ENCODE measurements around the gene YTHDC1. TPM values are rescaled to one million over a fixed set of nuclear protein-coding genes. Genes with fewer than 3 reads are reported as not detected.

Gene YTHDC1
- total RNA-seq, 2 donors from 2014 or later: 37.0 to 89.9 TPM

DNA sequence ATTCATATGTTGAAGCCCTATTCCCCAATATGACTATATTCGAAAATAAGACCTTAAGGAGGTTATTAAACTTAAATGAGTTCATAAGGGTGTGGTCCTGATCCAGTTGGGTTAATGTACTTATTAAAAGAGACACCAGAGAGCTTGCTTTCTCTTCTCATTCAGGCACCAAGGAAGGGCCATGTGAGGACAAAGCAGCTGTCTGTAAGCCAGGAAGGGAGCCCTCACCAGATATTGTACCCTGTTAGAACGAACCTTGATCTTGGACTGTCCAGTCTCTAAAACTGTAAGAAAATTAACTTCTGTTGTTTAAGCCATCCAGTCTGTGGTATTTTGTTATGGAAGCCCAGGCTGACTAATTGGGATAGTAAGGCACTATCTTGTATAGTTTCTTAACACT is 9.1 kb upstream of the YTHDC1 start:
- no peaks in the 10 kb centered on the region for H3K36me3 ChIP-seq
- no peak overlapping the region for H3K4me3 ChIP-seq
- H3K27ac ChIP-seq: no peak overlapping the region
- TF ChIP-seq, protein P1, sequence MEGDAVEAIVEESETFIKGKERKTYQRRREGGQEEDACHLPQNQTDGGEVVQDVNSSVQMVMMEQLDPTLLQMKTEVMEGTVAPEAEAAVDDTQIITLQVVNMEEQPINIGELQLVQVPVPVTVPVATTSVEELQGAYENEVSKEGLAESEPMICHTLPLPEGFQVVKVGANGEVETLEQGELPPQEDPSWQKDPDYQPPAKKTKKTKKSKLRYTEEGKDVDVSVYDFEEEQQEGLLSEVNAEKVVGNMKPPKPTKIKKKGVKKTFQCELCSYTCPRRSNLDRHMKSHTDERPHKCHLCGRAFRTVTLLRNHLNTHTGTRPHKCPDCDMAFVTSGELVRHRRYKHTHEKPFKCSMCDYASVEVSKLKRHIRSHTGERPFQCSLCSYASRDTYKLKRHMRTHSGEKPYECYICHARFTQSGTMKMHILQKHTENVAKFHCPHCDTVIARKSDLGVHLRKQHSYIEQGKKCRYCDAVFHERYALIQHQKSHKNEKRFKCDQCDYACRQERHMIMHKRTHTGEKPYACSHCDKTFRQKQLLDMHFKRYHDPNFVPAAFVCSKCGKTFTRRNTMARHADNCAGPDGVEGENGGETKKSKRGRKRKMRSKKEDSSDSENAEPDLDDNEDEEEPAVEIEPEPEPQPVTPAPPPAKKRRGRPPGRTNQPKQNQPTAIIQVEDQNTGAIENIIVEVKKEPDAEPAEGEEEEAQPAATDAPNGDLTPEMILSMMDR (IDR thresholded peaks at IDR 0.05): no peak
- DNase-seq (ENCODE audit: low spot score) (no peak), ATAC-seq (ENCODE audit: insufficient number of reproducible peaks, low FRiP score, low read depth) (no peak)
- H3K27me3 ChIP-seq (replicated peaks; ENCODE audit: insufficient read depth): no peaks in the 10 kb centered on the region
- no peaks in the 10 kb centered on the region for H3K4me1 ChIP-seq (ENCODE audit: control insufficient read depth in 1 of 2, low read depth in 2 of 2)
- no peaks in the 10 kb centered on the region for H3K9me3 ChIP-seq

DNA sequence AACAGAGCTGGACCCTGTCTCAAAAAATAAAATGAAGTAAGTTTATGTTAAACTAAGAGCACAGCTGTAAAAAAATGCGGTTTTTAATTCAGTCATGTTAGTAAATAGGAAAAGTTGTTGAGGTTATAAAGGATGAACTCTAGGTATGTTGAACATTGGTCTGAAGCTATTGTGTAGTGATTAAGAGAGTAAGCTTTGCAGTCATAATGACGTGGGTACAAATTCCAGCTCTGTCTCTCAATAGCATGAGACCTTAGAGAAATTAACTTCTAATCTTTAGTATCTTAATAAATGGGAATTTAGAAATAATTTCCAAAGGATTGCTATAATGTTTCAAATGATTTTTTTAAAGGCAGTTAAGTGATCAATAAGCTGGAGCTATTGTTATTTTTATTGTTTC is 2.9 kb upstream of the YTHDC1 start:
- Histone ChIP-seq H3K4me1 (ENCODE audit: control insufficient read depth in 1 of 2, low read depth in 2 of 2) (peaks cover 5 to 9% of the 10 kb centered on the region in 2 donors), H3K4me3 (no peak overlapping the region), H3K9me3 (no peaks in the 10 kb centered on the region), H3K27ac (no peak overlapping the region), H3K27me3 (replicated peaks; ENCODE audit: insufficient read depth) (no peaks in the 10 kb centered on the region), H3K36me3 (no peaks in the 10 kb centered on the region)
- ATAC-seq (ENCODE audit: insufficient number of reproducible peaks, low FRiP score, low read depth) (no peak), DNase-seq (ENCODE audit: low spot score) (no peak)
- TF ChIP-seq, protein P1 (IDR thresholded peaks at IDR 0.05): no peak

DNA sequence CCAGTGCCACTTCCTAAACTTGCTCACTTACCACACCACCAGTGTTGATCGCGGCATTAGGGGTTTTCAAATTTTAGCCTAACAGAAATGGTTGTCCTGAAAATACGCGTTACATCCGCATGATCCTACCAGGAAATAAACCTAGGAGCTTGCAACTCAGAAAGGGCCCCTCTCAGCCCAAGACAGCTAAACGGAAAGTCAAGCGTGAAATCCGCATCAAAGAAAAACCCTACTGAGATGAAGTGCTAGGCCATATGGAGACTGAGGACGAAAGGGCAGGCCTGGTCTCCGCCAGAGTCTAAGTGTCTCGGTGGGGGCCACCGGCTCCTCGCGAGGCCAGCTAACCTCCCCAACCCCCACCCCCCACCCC is 626 bp downstream of the YTHDC1 start:
- Histone ChIP-seq H3K4me3 (peak overlapping the region; percentile 83), H3K9me3 (no peaks in the 10 kb centered on the region), H3K4me1 (ENCODE audit: control insufficient read depth in 1 of 2, low read depth in 2 of 2) (peaks cover 27 to 35% of the 10 kb centered on the region in 2 donors), H3K27me3 (replicated peaks; ENCODE audit: insufficient read depth) (no peaks in the 10 kb centered on the region), H3K27ac (peak overlapping the region; percentile 92 to 95), H3K36me3 (no peaks in the 10 kb centered on the region)
- TF ChIP-seq, protein P1 (IDR thresholded peaks at IDR 0.05): no peak
- ATAC-seq (ENCODE audit: insufficient number of reproducible peaks, low FRiP score, low read depth): peak; percentile 22
- DNase-seq (ENCODE audit: low spot score): no peak

DNA sequence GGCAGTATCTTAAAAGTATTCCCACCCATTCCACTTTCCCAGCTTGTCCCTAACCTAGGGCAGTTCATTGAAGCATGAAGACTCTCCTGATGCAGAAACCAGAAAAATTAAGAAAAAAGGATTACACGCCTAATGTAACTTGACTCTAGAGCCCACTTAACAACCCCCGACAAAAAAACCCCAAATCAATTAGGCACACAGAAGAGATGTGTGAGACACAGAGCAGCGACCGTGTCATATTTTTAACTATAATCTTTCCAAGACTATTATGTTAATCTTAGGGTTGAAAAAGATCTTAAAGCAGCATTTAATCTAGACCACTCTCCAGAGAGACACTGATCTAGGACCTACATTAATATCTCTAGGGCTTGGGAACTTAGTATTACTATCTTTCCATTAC is 1.3 kb downstream of the YTHDC1 start:
- H3K27ac ChIP-seq: peak overlapping the region; percentile 92 to 95
- DNase-seq (ENCODE audit: low spot score): no peak
- peaks cover 31 to 42% of the 10 kb centered on the region in 2 donors for H3K4me1 ChIP-seq (ENCODE audit: control insufficient read depth in 1 of 2, low read depth in 2 of 2)

DNA sequence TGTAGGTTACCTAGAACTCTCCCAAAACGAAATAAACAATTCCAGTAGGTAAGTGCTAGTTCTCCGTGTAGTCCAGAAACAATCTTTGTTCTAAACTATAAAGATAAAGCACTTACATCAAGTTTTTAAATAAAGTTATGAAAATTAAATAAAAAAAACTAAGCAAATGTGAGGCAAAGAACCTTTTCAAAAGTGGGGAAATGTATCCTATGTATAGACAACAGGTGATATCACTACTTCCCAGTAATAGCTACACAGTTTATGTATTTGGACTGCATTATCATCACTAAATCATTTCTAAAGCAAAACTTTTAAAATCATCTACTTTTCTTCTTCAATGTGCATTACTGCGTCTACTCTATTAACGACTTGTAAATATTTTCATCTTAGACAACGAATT is 2.0 kb downstream of the YTHDC1 start:
- TF ChIP-seq, protein P1 (IDR thresholded peaks at IDR 0.05): no peak
- Histone ChIP-seq H3K9me3 (no peaks in the 10 kb centered on the region), H3K4me3 (peak overlapping the region; percentile 83), H3K27me3 (replicated peaks; ENCODE audit: insufficient read depth) (no peaks in the 10 kb centered on the region), H3K27ac (no peak overlapping the region), H3K36me3 (no peaks in the 10 kb centered on the region), H3K4me1 (ENCODE audit: control insufficient read depth in 1 of 2, low read depth in 2 of 2) (peaks cover 35 to 48% of the 10 kb centered on the region in 2 donors)
- DNase-seq (ENCODE audit: low spot score) (no peak), ATAC-seq (ENCODE audit: insufficient number of reproducible peaks, low FRiP score, low read depth) (no peak)

More for the DNA sequence above, 1.3 kb downstream of the YTHDC1 start:
- Histone ChIP-seq H3K4me3 (peak overlapping the region; percentile 83), H3K9me3 (no peaks in the 10 kb centered on the region), H3K27me3 (replicated peaks; ENCODE audit: insufficient read depth) (no peaks in the 10 kb centered on the region), H3K36me3 (no peaks in the 10 kb centered on the region)
- TF ChIP-seq, protein P1 (IDR thresholded peaks at IDR 0.05): no peak
- no peak for ATAC-seq (ENCODE audit: insufficient number of reproducible peaks, low FRiP score, low read depth)
